Activated T-cell treated with anti-CD3 and anti-CD28 coated beads, Interleukin-2, amount 50 U/mL, for 72 hours (primary cell): Measurements from ENCODE around the gene PSMD6. TPM values are rescaled to one million over a fixed set of nuclear protein-coding genes. Genes with fewer than 3 reads are reported as not detected.
A peak's percentile ranks its signal among the peaks of the same experiment; 100 is the strongest.

Experiments used
- ATAC-seq, 2 donors: fragments of 150-1000 bp; cut with Tn5 transposase; replicated peaks in 1 of 2; 2 replicates each; pipeline ENCODE4 v1.10.0; 2021; ENCODE audit warnings: moderate library complexity in 2 of 2, mild to moderate bottlenecking in 1 of 2
- DNase-seq, 2 donors: peaks; one replicate each; pipeline ENCODE4 v3.0.0; 2021 to 2022; ENCODE audit warnings: mixed read lengths in 1 of 2
- H3K27ac Mint-ChIP-seq: one replicate; pipeline ENCODE4 v1.8.0; 2022; ENCODE audit warnings: mild to moderate bottlenecking, moderate library complexity, mixed read lengths
- H3K27me3 Mint-ChIP-seq: one replicate; pipeline ENCODE4 v1.8.0; 2022; ENCODE audit warnings: low read depth, mixed read lengths
- H3K36me3 Mint-ChIP-seq, 2 donors: one replicate each; pipeline ENCODE4 v1.8.0; 2022; ENCODE audit warnings: mixed read lengths in 2 of 2, mild to moderate bottlenecking in 1 of 2; ENCODE audit not compliant: insufficient read depth in 2 of 2
- H3K4me1 Mint-ChIP-seq: one replicate; pipeline ENCODE4 v1.8.0; 2022; ENCODE audit warnings: low read depth, mixed read lengths
- H3K4me3 Mint-ChIP-seq, 2 donors: one replicate each; pipeline ENCODE4 v1.8.0; 2022; ENCODE audit warnings: mild to moderate bottlenecking in 2 of 2, mixed read lengths in 2 of 2, moderate library complexity in 2 of 2
- H3K9me3 Mint-ChIP-seq, 2 donors: one replicate each; pipeline ENCODE4 v1.8.0; 2022; ENCODE audit warnings: mixed read lengths in 2 of 2
- total RNA-seq, 2 donors: library from RNA; stranded (reverse); gene quantifications; one replicate each; pipeline ENCODE4 v1.2.3, GENCODE V29; 2022

PSMD6 gene
- total RNA-seq, 2 donors from 2014 or later: 83.4 to 90.3 TPM

- H3K36me3 Mint-ChIP-seq: peaks cover 0 to 2% of the 10 kb centered on the region in 2 donors
- peaks cover 15% of the 10 kb centered on the region for H3K27me3 Mint-ChIP-seq
- H3K4me3 Mint-ChIP-seq: no peak overlapping the region
- no peak overlapping the region for H3K27ac Mint-ChIP-seq
- DNase-seq (no peak), ATAC-seq (no peak)
- peaks cover 0 to 7% of the 10 kb centered on the region in 2 donors for H3K9me3 Mint-ChIP-seq
- H3K4me1 Mint-ChIP-seq: no peaks in the 10 kb centered on the region
Observed at GRCh38 chr3:64038253-64038767, 15.0 kb upstream of the PSMD6 start.

- Mint-ChIP-seq H3K36me3 (peaks cover 0 to 2% of the 10 kb centered on the region in 2 donors), H3K27ac (no peak overlapping the region), H3K27me3 (peaks cover 17% of the 10 kb centered on the region), H3K4me1 (no peaks in the 10 kb centered on the region), H3K4me3 (no peak overlapping the region), H3K9me3 (peaks cover 0 to 7% of the 10 kb centered on the region in 2 donors)
- ATAC-seq: no peak
- no peak for DNase-seq
Observed at GRCh38 chr3:64037084-64037483, 13.8 kb upstream of the PSMD6 start.

- no peak overlapping the region for H3K27ac Mint-ChIP-seq
- no peak for DNase-seq
Observed at GRCh38 chr3:64033069-64033468, 9.8 kb upstream of the PSMD6 start.

GRCh38 chr3:64031540-64032508 lies 8.5 kb upstream of the PSMD6 start:
- no peak overlapping the region for H3K4me3 Mint-ChIP-seq
- H3K27me3 Mint-ChIP-seq: peaks cover 32% of the 10 kb centered on the region
- H3K27ac Mint-ChIP-seq: no peak overlapping the region
- H3K36me3 Mint-ChIP-seq: peaks cover 0 to 2% of the 10 kb centered on the region in 2 donors
- DNase-seq: no peak
- peaks cover 0 to 7% of the 10 kb centered on the region in 2 donors for H3K9me3 Mint-ChIP-seq
- peaks cover 7% of the 10 kb centered on the region for H3K4me1 Mint-ChIP-seq
- no peak for ATAC-seq

More at GRCh38 chr3:64033069-64033468, 9.8 kb upstream of the PSMD6 start:
- Mint-ChIP-seq H3K4me1 (peaks cover 7% of the 10 kb centered on the region), H3K9me3 (peaks cover 0 to 7% of the 10 kb centered on the region in 2 donors), H3K4me3 (no peak overlapping the region), H3K36me3 (peaks cover 0 to 2% of the 10 kb centered on the region in 2 donors), H3K27me3 (peaks cover 20% of the 10 kb centered on the region)
- ATAC-seq: no peak

GRCh38 chr3:64030741-64031140 lies 7.4 kb upstream of the PSMD6 start:
- H3K9me3 Mint-ChIP-seq: peaks cover 0 to 7% of the 10 kb centered on the region in 2 donors
- DNase-seq (peak; percentile 77 to 80), ATAC-seq (peak; percentile 98)
- peaks cover 7% of the 10 kb centered on the region for H3K4me1 Mint-ChIP-seq
- no peak overlapping the region for H3K27ac Mint-ChIP-seq
- H3K36me3 Mint-ChIP-seq: peaks cover 0 to 2% of the 10 kb centered on the region in 2 donors
- peaks cover 32% of the 10 kb centered on the region for H3K27me3 Mint-ChIP-seq
- H3K4me3 Mint-ChIP-seq: peak overlapping the region; percentile 69 to 85

GRCh38 chr3:64029287-64029686 lies 6.0 kb upstream of the PSMD6 start:
- ATAC-seq (no peak), DNase-seq (no peak)
- Mint-ChIP-seq H3K9me3 (peaks cover 0 to 2% of the 10 kb centered on the region in 2 donors), H3K4me1 (peaks cover 8% of the 10 kb centered on the region), H3K27me3 (peaks cover 32% of the 10 kb centered on the region), H3K27ac (no peak overlapping the region), H3K36me3 (peaks cover 0 to 2% of the 10 kb centered on the region in 2 donors), H3K4me3 (no peak overlapping the region)

- H3K36me3 Mint-ChIP-seq: no peaks in the 10 kb centered on the region
- H3K9me3 Mint-ChIP-seq: no peaks in the 10 kb centered on the region
- peaks cover 13% of the 10 kb centered on the region for H3K4me1 Mint-ChIP-seq
- no peak for DNase-seq
- no peak for ATAC-seq
- no peak overlapping the region for H3K4me3 Mint-ChIP-seq
- no peak overlapping the region for H3K27ac Mint-ChIP-seq
- peaks cover 32% of the 10 kb centered on the region for H3K27me3 Mint-ChIP-seq
Observed at GRCh38 chr3:64028754-64029153, 5.5 kb upstream of the PSMD6 start.

- H3K9me3 Mint-ChIP-seq: no peaks in the 10 kb centered on the region
- no peaks in the 10 kb centered on the region for H3K36me3 Mint-ChIP-seq
- H3K4me3 Mint-ChIP-seq: no peak overlapping the region
- no peak for DNase-seq
- peaks cover 18% of the 10 kb centered on the region for H3K4me1 Mint-ChIP-seq
- no peak for ATAC-seq
- no peak overlapping the region for H3K27ac Mint-ChIP-seq
- peaks cover 32% of the 10 kb centered on the region for H3K27me3 Mint-ChIP-seq
Observed at GRCh38 chr3:64027658-64028057, 4.4 kb upstream of the PSMD6 start.

- no peak for ATAC-seq
- H3K9me3 Mint-ChIP-seq: no peaks in the 10 kb centered on the region
- peaks cover 0 to 2% of the 10 kb centered on the region in 2 donors for H3K36me3 Mint-ChIP-seq
- H3K4me3 Mint-ChIP-seq: no peak overlapping the region
- peaks cover 25% of the 10 kb centered on the region for H3K27me3 Mint-ChIP-seq
- H3K4me1 Mint-ChIP-seq: peaks cover 29% of the 10 kb centered on the region
- no peak overlapping the region for H3K27ac Mint-ChIP-seq
- DNase-seq: no peak
Observed at GRCh38 chr3:64026346-64026745, 3.1 kb upstream of the PSMD6 start.

- Mint-ChIP-seq H3K27me3 (peaks cover 20% of the 10 kb centered on the region), H3K27ac (peak overlapping the region; percentile 96)
Observed at GRCh38 chr3:64023861-64024223, 548 bp upstream of the PSMD6 start.

GRCh38 chr3:64022451-64023186 lies 675 bp downstream of the PSMD6 start:
- peak overlapping the region; percentile 79 for H3K27ac Mint-ChIP-seq
- ATAC-seq (peak in 1 of 2 donors; percentile 17), DNase-seq (peak; percentile 18 to 19)
- H3K36me3 Mint-ChIP-seq: peaks cover 3 to 10% of the 10 kb centered on the region in 2 donors
- H3K4me3 Mint-ChIP-seq: peak overlapping the region; percentile 84 to 89
- no peaks in the 10 kb centered on the region for H3K9me3 Mint-ChIP-seq
- H3K4me1 Mint-ChIP-seq: peaks cover 41% of the 10 kb centered on the region
- peaks cover 8% of the 10 kb centered on the region for H3K27me3 Mint-ChIP-seq

More at GRCh38 chr3:64023861-64024223, 548 bp upstream of the PSMD6 start:
- Mint-ChIP-seq H3K4me3 (peak overlapping the region; percentile 84 to 89), H3K4me1 (peaks cover 34% of the 10 kb centered on the region), H3K9me3 (no peaks in the 10 kb centered on the region), H3K36me3 (peaks cover 3 to 6% of the 10 kb centered on the region in 2 donors)
- no peak for DNase-seq
- no peak for ATAC-seq

GRCh38 chr3:64021922-64022321 lies 1.4 kb downstream of the PSMD6 start:
- DNase-seq (no peak), ATAC-seq (no peak)
- Mint-ChIP-seq H3K4me3 (peak overlapping the region; percentile 84 to 89), H3K36me3 (peaks cover 4 to 15% of the 10 kb centered on the region in 2 donors), H3K9me3 (no peaks in the 10 kb centered on the region), H3K4me1 (peaks cover 45% of the 10 kb centered on the region), H3K27me3 (peaks cover under 1% of the 10 kb centered on the region), H3K27ac (peak overlapping the region; percentile 79)

GRCh38 chr3:64019879-64020278 lies 3.4 kb downstream of the PSMD6 start:
- Mint-ChIP-seq H3K4me1 (peaks cover 48% of the 10 kb centered on the region), H3K27ac (peak overlapping the region; percentile 65), H3K9me3 (no peaks in the 10 kb centered on the region), H3K27me3 (no peaks in the 10 kb centered on the region), H3K4me3 (no peak overlapping the region), H3K36me3 (peaks cover 5 to 20% of the 10 kb centered on the region in 2 donors)
- no peak for ATAC-seq
- no peak for DNase-seq
